A549 (cell line): ENCODE results near the gene ANKS6. TPM values are rescaled to one million over a fixed set of nuclear protein-coding genes. Genes with fewer than 3 reads are reported as not detected.

Experiments
- ATAC-seq, 2 experiments: fragments of 200-7000 bp in 1 of 2; fragments of >200 bp in 1 of 2; cut with Nextera tagmentation in 1 of 2; cut with Tn5 transposase in 1 of 2; 3 replicates each; pipeline versions ENCODE4 v1.8.0 to v1.9.1; 2018 to 2020; ENCODE audit warnings: mild to moderate bottlenecking in 1 of 2, moderate library complexity in 1 of 2
- CTCF ChIA-PET: fragments of 300-600 bp; sonication (Branson Sonifier 250); formaldehyde crosslinking; extraction: SDS; loops from one replicate; lab custom pipeline; 2021; ENCODE audit warnings: antibody characterized with exemption, inconsistent platforms; lab: Yijun Ruan, JAX
- POLR2A ChIA-PET: fragments of 350-600 bp; formaldehyde crosslinking; extraction: SDS; loops from one replicate; lab custom pipeline; 2021; ENCODE audit warnings: antibody characterized with exemption, inconsistent platforms; lab: Yijun Ruan, JAX
- DNase-seq, 2 experiments: peaks; one replicate each; pipeline versions ENCODE4 v3.0.0 to v3.0.0-alpha.2; 2011 to 2016; ENCODE audit warnings: low read depth in 1 of 2, low spot score in 1 of 2
- FAIRE-seq: peaks from 2 replicates; lab custom pipeline; 2011; peaks lifted over from hg19 to GRCh38; lab: Jason Lieb, UNC
- H3K27ac ChIP-seq, 2 experiments: fragments of >200 bp; sonication (Bioruptor Twin); formaldehyde crosslinking; 3 replicates each; pipeline ENCODE4 v1.5.1; 2016 to 2017
- H3K4me1 ChIP-seq: fragments of >200 bp; sonication (Bioruptor Twin); formaldehyde crosslinking; 3 replicates; pipeline ENCODE4 v1.6.1; 2016
- H3K4me2 ChIP-seq: fragments of >200 bp; sonication (Bioruptor Twin); formaldehyde crosslinking; 3 replicates; pipeline ENCODE4 v1.6.1; 2016
- H3K4me3 ChIP-seq: fragments of >200 bp; sonication (Bioruptor Twin); formaldehyde crosslinking; 3 replicates; pipeline ENCODE4 v1.5.1; 2016
- H3K9me3 ChIP-seq: fragments of >200 bp; sonication (Bioruptor Twin); formaldehyde crosslinking; 3 replicates; pipeline ENCODE4 v1.6.1; 2016
- BHLHE40 ChIP-seq: IDR thresholded peaks from 2 replicates; pipeline ENCODE4 v1.6.1; 2012; ENCODE audit warnings: low read depth, low read length, inconsistent platforms
- CBX2 ChIP-seq: fragments of 200-600 bp; sonication (generic); IDR thresholded peaks from 2 replicates; pipeline ENCODE4 v1.6.1; 2016; ENCODE audit warnings: low read depth, mild to moderate bottlenecking, borderline replicate concordance
- CEBPB ChIP-seq, 2 experiments: fragments of >200 bp in 1 of 2; sonication (Bioruptor Twin) in 1 of 2; formaldehyde crosslinking in 1 of 2; IDR thresholded peaks; 2 replicates each; pipeline ENCODE4 v1.6.1; 2012 to 2016
- FOXS1 ChIP-seq: fragments of 250-450 bp; sonication (Bioruptor Pico); IDR thresholded peaks from 2 replicates; pipeline ENCODE4 v1.5.0; 2020; ENCODE audit warnings: mild to moderate bottlenecking, moderate library complexity
- GATA3 ChIP-seq: IDR thresholded peaks from 2 replicates; pipeline ENCODE4 v1.6.1; 2012; ENCODE audit warnings: borderline replicate concordance
- HOXB13 ChIP-seq: fragments of 250-450 bp; sonication (Bioruptor Pico); IDR thresholded peaks from 2 replicates; pipeline ENCODE4 v1.5.0; 2020; ENCODE audit warnings: low read depth, mild to moderate bottlenecking, moderate library complexity
- JUN ChIP-seq, 2 experiments: fragments of >200 bp; sonication (Bioruptor Twin); formaldehyde crosslinking; IDR thresholded peaks; 2 replicates in 1 of 2; 3 replicates in 1 of 2; pipeline ENCODE4 v1.6.1; 2016 to 2017
- JUNB ChIP-seq: fragments of >200 bp; sonication (Bioruptor Twin); formaldehyde crosslinking; IDR thresholded peaks from 2 replicates; pipeline ENCODE4 v1.6.1; 2016
- KDM5A ChIP-seq: fragments of 200-600 bp; sonication (generic); IDR thresholded peaks from 2 replicates; pipeline ENCODE4 v1.6.1; 2016; ENCODE audit warnings: antibody characterized with exemption, mild to moderate bottlenecking
- MAFK ChIP-seq: fragments of 450-650 bp; IDR thresholded peaks from 2 replicates; pipeline ENCODE4 v1.6.1; 2014; ENCODE audit not compliant: partially characterized antibody
- MAZ ChIP-seq: fragments of 150-350 bp; IDR thresholded peaks from 2 replicates; pipeline ENCODE4 v1.6.1; 2014; ENCODE audit warnings: antibody characterized with exemption, low read depth, low read length, borderline replicate concordance
- MYC ChIP-seq: IDR thresholded peaks from 2 replicates; pipeline ENCODE4 v1.6.1; 2012; ENCODE audit warnings: mild to moderate bottlenecking, inconsistent platforms, low read length, improper control_type of control experiment, borderline replicate concordance
- POLR2AphosphoS2 ChIP-seq: conservative IDR thresholded peaks from 2 replicates; pipeline ENCODE4 v1.6.1; 2012; ENCODE audit warnings: low read length, improper control_type of control experiment, inconsistent platforms
- RAD21 ChIP-seq, 2 experiments: fragments of >200 bp in 1 of 2; sonication (Bioruptor Twin) in 1 of 2; formaldehyde crosslinking in 1 of 2; IDR thresholded peaks in 1 of 2; conservative IDR thresholded peaks in 1 of 2; 2 replicates in 1 of 2; 3 replicates in 1 of 2; pipeline ENCODE4 v1.6.1; 2012 to 2018; ENCODE audit warnings: inconsistent platforms in 1 of 2
- RARB ChIP-seq: fragments of 250-450 bp; sonication (Bioruptor Pico); IDR thresholded peaks from 2 replicates; pipeline ENCODE4 v1.8.0; 2021; ENCODE audit warnings: mild to moderate bottlenecking, moderate library complexity
- RFX5 ChIP-seq: fragments of 450-650 bp; IDR thresholded peaks from 2 replicates; pipeline ENCODE4 v1.7.1; 2014; ENCODE audit warnings: antibody characterized with exemption, mild to moderate bottlenecking, moderate library complexity
- TFCP2L1 ChIP-seq: fragments of 250-450 bp; sonication (Bioruptor Pico); IDR thresholded peaks from 2 replicates; pipeline ENCODE4 v1.5.0; 2021; ENCODE audit warnings: mild to moderate bottlenecking
- TP53 ChIP-seq: fragments of 250-450 bp; sonication (Bioruptor Pico); IDR thresholded peaks from 2 replicates; pipeline ENCODE4 v1.5.0; 2021; ENCODE audit warnings: mild to moderate bottlenecking, moderate library complexity
- ZNF302 ChIP-seq: fragments of 250-450 bp; sonication (Bioruptor Pico); IDR thresholded peaks from 2 replicates; pipeline ENCODE4 v1.9.0; 2021; ENCODE audit warnings: inconsistent platforms, mild to moderate bottlenecking, moderate library complexity
- WGBS: methylation state at CpG from one replicate; pipeline ENCODE4 v1.1.6; 2017; ENCODE audit errors: missing lambda C conversion rate; 5-methylcytosine and 5-hydroxymethylcytosine counted together
- polyA plus RNA-seq, 4 experiments: library from polyadenylated mRNA; depleted of rRNA in 3 of 4; stranded (reverse); fragments of >200 nt; fragmentation: RNase III in 1 of 4; extraction: RNeasy Plus Mini Kit Qiagen cat#74134 plus additional on column Dnase treatment in 1 of 4; gene quantifications; 2 replicates in 3 of 4; 3 replicates in 1 of 4; pipeline ENCODE4 v1.2.3, GENCODE V29; 2011 to 2017
- TF ChIP-seq, protein P1 (sequence below): fragments of 150-350 bp; IDR thresholded peaks from 2 replicates; pipeline ENCODE4 v1.6.1; 2014; ENCODE audit warnings: low read depth, mild to moderate bottlenecking, low read length
- TF ChIP-seq, protein P2 (sequence below): IDR thresholded peaks from 2 replicates; pipeline ENCODE4 v1.6.1; 2012; ENCODE audit warnings: low read depth, borderline replicate concordance
- TF ChIP-seq, protein P3 (sequence below): IDR thresholded peaks from 2 replicates; pipeline ENCODE4 v1.6.1; 2012
- TF ChIP-seq, protein P4 (sequence below): fragments of 250-450 bp; sonication (Bioruptor Pico); IDR thresholded peaks from 2 replicates; pipeline ENCODE4 v1.5.0; 2021; ENCODE audit warnings: mild to moderate bottlenecking, moderate library complexity, borderline replicate concordance
- TF ChIP-seq, protein P5 (sequence below): fragments of >200 bp; sonication (Bioruptor Twin); formaldehyde crosslinking; IDR thresholded peaks from 3 replicates; pipeline ENCODE4 v1.5.1; 2016

ANKS6 gene
- polyA plus RNA-seq, 2 of the 4 experiments (the other 2 are of a cell fraction) = 14.7 to 15.2 TPM

DNA sequence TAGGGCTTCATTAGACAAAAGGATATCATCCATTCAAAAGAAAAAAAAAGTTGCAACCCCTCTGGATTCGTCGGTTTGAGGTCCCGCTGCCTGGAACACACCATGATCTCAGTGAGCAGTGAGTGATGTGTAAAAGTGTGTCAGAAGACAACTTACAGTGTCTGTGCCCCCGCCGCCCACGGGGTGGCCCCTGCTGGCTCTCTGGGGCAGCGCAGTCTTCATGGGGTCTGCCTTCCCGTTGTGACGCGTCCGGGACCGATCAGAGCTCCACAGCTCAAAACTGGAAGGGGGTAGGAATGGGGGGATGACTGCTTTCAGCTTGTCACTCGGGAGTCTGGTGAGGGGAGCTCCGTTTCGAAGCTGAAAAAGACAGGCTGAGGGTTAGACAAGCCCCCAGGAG lies 22.6 kb downstream of the ANKS6 start:
- Histone ChIP-seq H3K9me3 (no peaks in the 10 kb centered on the region), H3K27ac (no peak overlapping the region), H3K4me1 (peaks cover 12% of the 10 kb centered on the region), H3K4me3 (no peak overlapping the region), H3K4me2 (no peak overlapping the region)
- ChIA-PET POLR2A (no interaction called here), CTCF (interaction anchor here (0.6 to 10.5 kb wide), 7 partner anchors 9 to 460 kb away, joined by 3 to 164 read pairs (median 12); no protein-coding TSS in a partner anchor)
- TF ChIP-seq CEBPB (IDR thresholded peaks at IDR 0.05) = no peak
- TF ChIP-seq, protein P1, sequence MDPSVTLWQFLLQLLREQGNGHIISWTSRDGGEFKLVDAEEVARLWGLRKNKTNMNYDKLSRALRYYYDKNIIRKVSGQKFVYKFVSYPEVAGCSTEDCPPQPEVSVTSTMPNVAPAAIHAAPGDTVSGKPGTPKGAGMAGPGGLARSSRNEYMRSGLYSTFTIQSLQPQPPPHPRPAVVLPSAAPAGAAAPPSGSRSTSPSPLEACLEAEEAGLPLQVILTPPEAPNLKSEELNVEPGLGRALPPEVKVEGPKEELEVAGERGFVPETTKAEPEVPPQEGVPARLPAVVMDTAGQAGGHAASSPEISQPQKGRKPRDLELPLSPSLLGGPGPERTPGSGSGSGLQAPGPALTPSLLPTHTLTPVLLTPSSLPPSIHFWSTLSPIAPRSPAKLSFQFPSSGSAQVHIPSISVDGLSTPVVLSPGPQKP = no peak
- TF ChIP-seq, protein P2, sequence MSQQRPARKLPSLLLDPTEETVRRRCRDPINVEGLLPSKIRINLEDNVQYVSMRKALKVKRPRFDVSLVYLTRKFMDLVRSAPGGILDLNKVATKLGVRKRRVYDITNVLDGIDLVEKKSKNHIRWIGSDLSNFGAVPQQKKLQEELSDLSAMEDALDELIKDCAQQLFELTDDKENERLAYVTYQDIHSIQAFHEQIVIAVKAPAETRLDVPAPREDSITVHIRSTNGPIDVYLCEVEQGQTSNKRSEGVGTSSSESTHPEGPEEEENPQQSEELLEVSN = no peak
- no peak for TF ChIP-seq JUN (IDR thresholded peaks at IDR 0.05)
- TF ChIP-seq, protein P3, sequence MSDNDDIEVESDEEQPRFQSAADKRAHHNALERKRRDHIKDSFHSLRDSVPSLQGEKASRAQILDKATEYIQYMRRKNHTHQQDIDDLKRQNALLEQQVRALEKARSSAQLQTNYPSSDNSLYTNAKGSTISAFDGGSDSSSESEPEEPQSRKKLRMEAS = no peak
- no peak for TF ChIP-seq MYC
- no peak for TF ChIP-seq TP53 (CRISPR knock-in tag)
- no peak for TF ChIP-seq RFX5
- TF ChIP-seq ZNF302 (CRISPR knock-in tag) = no peak
- FAIRE-seq = no peak
- ATAC-seq = no peak
- WGBS = 95% methylated on average over 15 of the region's 15 CpGs
- no peak for DNase-seq

DNA sequence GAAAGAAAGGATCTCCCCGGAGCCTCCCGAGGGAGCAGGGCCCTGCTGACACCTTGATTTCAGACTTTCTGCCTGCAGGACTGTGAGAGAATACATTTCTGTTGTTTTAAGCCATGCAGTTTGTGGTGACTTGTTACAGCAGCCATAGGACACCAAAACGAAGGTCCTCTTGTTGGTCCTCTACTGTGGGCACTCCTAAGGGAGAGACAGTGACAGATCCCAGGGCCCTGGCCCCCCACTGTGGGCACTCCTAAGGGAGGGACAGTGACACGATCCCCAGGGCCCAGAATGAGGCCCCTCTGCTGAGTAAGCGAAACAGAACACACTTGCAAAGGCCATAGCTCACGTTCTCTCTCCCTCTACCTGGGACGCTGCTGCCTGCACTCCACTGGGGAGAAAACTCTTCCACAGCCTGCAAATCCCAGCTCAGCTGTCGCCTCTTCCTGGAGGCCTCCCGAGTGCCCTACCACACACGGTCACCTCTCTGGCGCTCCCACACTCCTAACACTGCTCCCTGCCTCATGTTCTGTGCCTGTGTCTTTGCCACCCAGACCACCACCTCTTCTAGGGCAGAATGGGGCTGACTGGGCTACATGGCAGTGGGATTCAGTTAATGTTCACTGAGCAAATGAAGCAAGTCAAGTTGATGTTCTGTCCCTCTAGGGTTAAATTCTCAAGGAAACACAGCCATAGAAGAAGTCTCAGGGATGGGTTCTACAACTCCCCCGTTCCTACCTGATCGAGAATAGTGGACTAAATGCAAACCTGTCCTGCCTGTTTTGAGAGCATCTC lies 23.8 kb downstream of the ANKS6 start:
- H3K4me1 ChIP-seq = peaks cover 10% of the 10 kb centered on the region
- H3K4me3 ChIP-seq = no peak overlapping the region
- ATAC-seq = no peak
- no peak overlapping the region for H3K4me2 ChIP-seq
- no peak for DNase-seq
- TF ChIP-seq MAFK (peak; percentile 48), BHLHE40 (no peak)
- FAIRE-seq = no peak
- H3K27ac ChIP-seq = no peak overlapping the region
- 89% methylated on average over 13 of the region's 13 CpGs for WGBS
- ChIA-PET POLR2A (no interaction called here), CTCF (interaction anchor here (0.7 to 6.9 kb wide), 4 partner anchors 18 to 459 kb away, joined by 3 to 164 read pairs (median 4); no protein-coding TSS in a partner anchor)
- H3K9me3 ChIP-seq = no peaks in the 10 kb centered on the region

DNA sequence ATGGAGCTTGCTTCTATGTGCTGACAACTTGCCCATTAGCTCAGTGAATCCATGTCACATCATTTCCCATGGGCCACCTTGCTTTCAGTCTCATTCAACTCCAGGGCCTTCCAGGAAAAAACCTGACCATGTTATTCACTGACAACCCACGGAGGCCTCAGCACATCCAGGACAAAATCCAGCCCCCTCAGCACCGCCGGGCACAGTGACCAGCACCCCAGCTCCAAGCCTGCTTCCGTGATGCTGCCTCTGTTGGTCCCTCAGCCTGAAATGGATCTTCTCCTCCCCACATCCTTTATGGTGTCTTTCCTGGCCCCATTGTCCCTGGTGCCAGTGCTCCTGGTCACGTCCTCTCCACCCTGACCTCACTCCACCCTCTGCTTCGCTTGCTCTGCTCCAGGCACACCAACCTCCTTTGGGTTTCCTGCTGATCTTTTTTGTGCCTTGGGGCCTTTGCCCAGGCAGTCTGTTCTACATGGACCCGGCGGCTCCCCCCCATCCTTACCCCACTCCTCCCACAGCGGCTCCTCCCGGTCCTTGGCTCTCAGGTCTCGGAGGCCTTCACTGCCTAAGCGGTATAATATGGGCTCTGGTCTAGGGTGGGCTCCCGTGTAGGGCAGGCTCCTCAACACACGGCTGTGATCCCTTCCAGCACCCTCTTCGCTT lies 25.0 kb downstream of the ANKS6 start:
- H3K9me3 ChIP-seq = no peaks in the 10 kb centered on the region
- FAIRE-seq (no peak), ATAC-seq (no peak), DNase-seq (no peak)
- no peak for TF ChIP-seq CBX2
- TF ChIP-seq FOXS1 (CRISPR knock-in tag) = no peak
- no peak for TF ChIP-seq MAZ
- ChIA-PET CTCF (interaction anchor here (1.0 to 2.5 kb wide), 2 partner anchors 455 to 456 kb away, joined by 5 to 14 read pairs; no protein-coding TSS in a partner anchor), POLR2A (no interaction called here)
- WGBS = 95% methylated on average over 15 of the region's 15 CpGs
- H3K27ac ChIP-seq = no peak overlapping the region
- H3K4me2 ChIP-seq = no peak overlapping the region
- no peak overlapping the region for H3K4me3 ChIP-seq
- H3K4me1 ChIP-seq = peaks cover 10% of the 10 kb centered on the region

DNA sequence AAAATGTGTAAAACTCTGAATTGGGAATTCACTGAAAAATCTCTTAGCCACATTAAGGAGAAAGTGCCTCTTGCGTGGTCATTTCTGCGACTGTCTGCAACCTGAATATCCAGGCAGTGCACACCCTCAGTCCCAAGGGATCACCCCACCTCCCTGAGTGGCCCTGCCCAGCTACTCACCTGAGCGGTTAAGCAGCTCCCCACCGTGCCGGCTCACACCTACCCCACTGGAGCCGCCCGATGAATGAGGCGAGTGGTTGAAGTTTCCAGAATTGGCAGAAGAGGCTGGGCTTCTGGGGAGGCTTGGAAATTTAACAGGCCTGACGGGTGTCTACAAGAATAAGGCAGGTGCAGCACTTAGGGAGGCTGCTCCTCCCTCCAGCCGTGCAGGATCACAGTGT lies 25.6 kb downstream of the ANKS6 start:
- ChIA-PET CTCF (interaction anchor here (2.5 kb wide), 1 partner anchor 455 kb away, joined by 14 read pairs; no protein-coding TSS in a partner anchor), POLR2A (no interaction called here)
- FAIRE-seq = no peak
- TF ChIP-seq TFCP2L1 = no peak
- no peak for TF ChIP-seq RARB
- TF ChIP-seq POLR2AphosphoS2 = no peak
- TF ChIP-seq RAD21 (conservative IDR thresholded peaks at IDR 0.05 in 1 of 2, IDR thresholded peaks at IDR 0.05 in 1 of 2) = no peak
- TF ChIP-seq MYC = no peak
- no peak for TF ChIP-seq KDM5A
- TF ChIP-seq JUNB = no peak
- no peak for TF ChIP-seq HOXB13 (CRISPR knock-in tag)
- TF ChIP-seq, protein P4, sequence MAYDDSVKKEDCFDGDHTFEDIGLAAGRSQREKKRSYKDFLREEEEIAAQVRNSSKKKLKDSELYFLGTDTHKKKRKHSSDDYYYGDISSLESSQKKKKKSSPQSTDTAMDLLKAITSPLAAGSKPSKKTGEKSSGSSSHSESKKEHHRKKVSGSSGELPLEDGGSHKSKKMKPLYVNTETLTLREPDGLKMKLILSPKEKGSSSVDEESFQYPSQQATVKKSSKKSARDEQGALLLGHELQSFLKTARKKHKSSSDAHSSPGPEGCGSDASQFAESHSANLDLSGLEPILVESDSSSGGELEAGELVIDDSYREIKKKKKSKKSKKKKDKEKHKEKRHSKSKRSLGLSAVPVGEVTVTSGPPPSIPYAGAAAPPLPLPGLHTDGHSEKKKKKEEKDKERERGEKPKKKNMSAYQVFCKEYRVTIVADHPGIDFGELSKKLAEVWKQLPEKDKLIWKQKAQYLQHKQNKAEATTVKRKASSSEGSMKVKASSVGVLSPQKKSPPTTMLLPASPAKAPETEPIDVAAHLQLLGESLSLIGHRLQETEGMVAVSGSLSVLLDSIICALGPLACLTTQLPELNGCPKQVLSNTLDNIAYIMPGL (CRISPR knock-in tag) = no peak
- no peak for TF ChIP-seq GATA3
- TF ChIP-seq, protein P5, sequence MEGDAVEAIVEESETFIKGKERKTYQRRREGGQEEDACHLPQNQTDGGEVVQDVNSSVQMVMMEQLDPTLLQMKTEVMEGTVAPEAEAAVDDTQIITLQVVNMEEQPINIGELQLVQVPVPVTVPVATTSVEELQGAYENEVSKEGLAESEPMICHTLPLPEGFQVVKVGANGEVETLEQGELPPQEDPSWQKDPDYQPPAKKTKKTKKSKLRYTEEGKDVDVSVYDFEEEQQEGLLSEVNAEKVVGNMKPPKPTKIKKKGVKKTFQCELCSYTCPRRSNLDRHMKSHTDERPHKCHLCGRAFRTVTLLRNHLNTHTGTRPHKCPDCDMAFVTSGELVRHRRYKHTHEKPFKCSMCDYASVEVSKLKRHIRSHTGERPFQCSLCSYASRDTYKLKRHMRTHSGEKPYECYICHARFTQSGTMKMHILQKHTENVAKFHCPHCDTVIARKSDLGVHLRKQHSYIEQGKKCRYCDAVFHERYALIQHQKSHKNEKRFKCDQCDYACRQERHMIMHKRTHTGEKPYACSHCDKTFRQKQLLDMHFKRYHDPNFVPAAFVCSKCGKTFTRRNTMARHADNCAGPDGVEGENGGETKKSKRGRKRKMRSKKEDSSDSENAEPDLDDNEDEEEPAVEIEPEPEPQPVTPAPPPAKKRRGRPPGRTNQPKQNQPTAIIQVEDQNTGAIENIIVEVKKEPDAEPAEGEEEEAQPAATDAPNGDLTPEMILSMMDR = no peak
- no peak for TF ChIP-seq JUN (IDR thresholded peaks at IDR 0.05)

More for the DNA sequence above, 25.6 kb downstream of the ANKS6 start:
- H3K4me3 ChIP-seq = no peak overlapping the region
- 96% methylated on average over 10 of the region's 10 CpGs for WGBS
- ATAC-seq = no peak
- no peak for DNase-seq
- no peak overlapping the region for H3K27ac ChIP-seq
- H3K4me2 ChIP-seq = no peak overlapping the region
- H3K9me3 ChIP-seq = no peaks in the 10 kb centered on the region
- H3K4me1 ChIP-seq = peaks cover 9% of the 10 kb centered on the region
